ENCODE measurements around the gene MTREX. TPM values are rescaled to one million over a fixed set of nuclear protein-coding genes. Genes with fewer than 3 reads are reported as not detected.

Gene MTREX
- total and polyA plus RNA-seq, 12 donors = 22.8 to 87.5 (median 58.9) TPM

- peaks cover 0 to 1% of the 10 kb centered on the region in 2 donors for H3K36me3 ChIP-seq (replicated peaks in 1 of 2)
- 37 to 44% (median 41%) methylated on average over 2 of the region's 2 CpGs for WGBS, 4 donors
- TF ChIP-seq POLR2A (IDR thresholded peaks at IDR 0.05) = no peak
- TF ChIP-seq CTCF (IDR thresholded peaks at IDR 0.05) = no peak
- no peak overlapping the region for H3K27ac ChIP-seq
- H3K4me3 ChIP-seq = no peak overlapping the region
- no peak for DNase-seq
- H3K4me1 ChIP-seq (replicated peaks in 1 of 2) = peaks cover 0 to 14% of the 10 kb centered on the region in 2 donors
- H3K9me3 ChIP-seq (replicated peaks in 1 of 3) = no peaks in the 10 kb centered on the region
- H3K27me3 ChIP-seq = no peaks in the 10 kb centered on the region
- intact Hi-C loops (cut with DNase I) = no loop called here
Measured at GRCh38 chr5:55393501-55394175, 85.8 kb downstream of the MTREX start.

GRCh38 chr5:55402199-55402598 is 94.4 kb downstream of the MTREX start:
- Histone ChIP-seq H3K36me3 (replicated peaks in 1 of 2) (peaks cover 0 to 43% of the 10 kb centered on the region in 2 donors), H3K27ac (no peak overlapping the region), H3K27me3 (no peaks in the 10 kb centered on the region), H3K9me3 (replicated peaks in 1 of 3) (no peaks in the 10 kb centered on the region), H3K4me1 (replicated peaks in 1 of 2) (no peaks in the 10 kb centered on the region), H3K4me3 (no peak overlapping the region)
- 46 to 50% (median 48%) methylated on average over 2 of the region's 2 CpGs for WGBS, 4 donors
- TF ChIP-seq CTCF (IDR thresholded peaks at IDR 0.05) = peak in 1 of 6 experiments; percentile 7
- TF ChIP-seq POLR2A (IDR thresholded peaks at IDR 0.05) = no peak
- DNase-seq = no peak
- intact Hi-C loops (cut with DNase I) = no loop called here

GRCh38 chr5:55406292-55406691 is 98.5 kb downstream of the MTREX start:
- no peak overlapping the region for H3K27ac ChIP-seq

More at GRCh38 chr5:55406292-55406691, 98.5 kb downstream of the MTREX start:
- WGBS, 4 donors = 93 to 98% (median 95%) methylated on average over 2 of the region's 2 CpGs; no CpG with 5 or more reads in 1 of the 4 donors
- Histone ChIP-seq H3K27me3 (no peaks in the 10 kb centered on the region), H3K36me3 (replicated peaks in 1 of 2) (peaks cover 0 to 36% of the 10 kb centered on the region in 2 donors), H3K9me3 (replicated peaks in 1 of 3) (no peaks in the 10 kb centered on the region), H3K4me1 (replicated peaks in 1 of 2) (no peaks in the 10 kb centered on the region), H3K4me3 (no peak overlapping the region)
- TF ChIP-seq POLR2A (IDR thresholded peaks at IDR 0.05) (no peak), CTCF (IDR thresholded peaks at IDR 0.05) (no peak)
- no peak for DNase-seq
- intact Hi-C loops (cut with DNase I) = loop anchor here in 1 of 2 donors (5.0 kb wide), 1 partner anchor 281 kb away; no protein-coding TSS in a partner anchor

Data from adrenal gland (tissue), 12 donors.